Prostate gland (tissue), 2 donors: ENCODE data around the gene SLAMF1. TPM values are rescaled to one million over a fixed set of nuclear protein-coding genes. Genes with fewer than 3 reads are reported as not detected.
"Not testable (repeated sequence)": the region's sequence is repeated elsewhere in the genome, so short reads cannot be mapped to it uniquely, and the experiment has no call there.

ENCODE experiments used
- DNase-seq: peaks from one replicate; pipeline ENCODE4 v3.0.0-alpha.2; 2019; ENCODE audit warnings: low spot score
- H3K27ac ChIP-seq, 2 donors: fragments of 200-600 bp; sonication (generic); 2 replicates each; pipeline ENCODE4 v1.5.1; 2017 to 2019
- H3K27me3 ChIP-seq: fragments of 200-600 bp; sonication (generic); replicated peaks from 2 replicates; pipeline ENCODE4 v1.5.1; 2019; ENCODE audit not compliant: insufficient read depth
- H3K36me3 ChIP-seq, 2 donors: fragments of 200-600 bp; sonication (generic); 1 replicate in 1 of 2; 2 replicates in 1 of 2; pipeline versions ENCODE4 v1.5.1 to v1.8.1; 2017 to 2019
- H3K4me1 ChIP-seq: fragments of 200-600 bp; sonication (generic); replicated peaks from 2 replicates; pipeline ENCODE4 v1.5.1; 2019
- H3K4me3 ChIP-seq, 2 donors: fragments of 200-600 bp; sonication (generic); 2 replicates each; pipeline ENCODE4 v1.5.1; 2017 to 2019
- H3K9me3 ChIP-seq: fragments of 200-600 bp; sonication (generic); 2 replicates; pipeline ENCODE4 v1.5.1; 2017
- CTCF ChIP-seq, 4 experiments: fragments of 200-600 bp in 2 of 4; fragments of 450-650 bp in 2 of 4; sonication (generic) in 2 of 4; IDR thresholded peaks; 1 replicate in 3 of 4; 2 replicates in 1 of 4; pipeline ENCODE4 v1.5.1; 2016 to 2019; ENCODE audit warnings: antibody characterized with exemption in 4 of 4, mild to moderate bottlenecking in 2 of 4, moderate library complexity in 2 of 4
- POLR2A ChIP-seq: fragments of 450-650 bp; IDR thresholded peaks from one replicate; pipeline ENCODE4 v1.6.1; 2016; ENCODE audit warnings: antibody characterized with exemption, mild to moderate bottlenecking
- POLR2AphosphoS5 ChIP-seq: sonication (generic); formaldehyde crosslinking; IDR thresholded peaks from one replicate; pipeline ENCODE4 v1.6.1; 2017; ENCODE audit warnings: antibody characterized with exemption
- WGBS: methylation state at CpG from one replicate; pipeline ENCODE4 v1.1.5; 2018; 5-methylcytosine and 5-hydroxymethylcytosine counted together
- intact Hi-C: fragments of 100-400 bp; cut with DNase I; formaldehyde crosslinking; loops from one replicate; pipeline ENCODE4 v1.14.2; 2022
- total RNA-seq, 2 donors: library from RNA; depleted of rRNA; stranded (reverse); fragments of >200 nt; gene quantifications; one replicate each; pipeline ENCODE4 v1.1.0, GENCODE V29; 2016

Gene SLAMF1
- total RNA-seq, 2 donors from 2014 or later = 0.17 to 0.36 TPM

DNA sequence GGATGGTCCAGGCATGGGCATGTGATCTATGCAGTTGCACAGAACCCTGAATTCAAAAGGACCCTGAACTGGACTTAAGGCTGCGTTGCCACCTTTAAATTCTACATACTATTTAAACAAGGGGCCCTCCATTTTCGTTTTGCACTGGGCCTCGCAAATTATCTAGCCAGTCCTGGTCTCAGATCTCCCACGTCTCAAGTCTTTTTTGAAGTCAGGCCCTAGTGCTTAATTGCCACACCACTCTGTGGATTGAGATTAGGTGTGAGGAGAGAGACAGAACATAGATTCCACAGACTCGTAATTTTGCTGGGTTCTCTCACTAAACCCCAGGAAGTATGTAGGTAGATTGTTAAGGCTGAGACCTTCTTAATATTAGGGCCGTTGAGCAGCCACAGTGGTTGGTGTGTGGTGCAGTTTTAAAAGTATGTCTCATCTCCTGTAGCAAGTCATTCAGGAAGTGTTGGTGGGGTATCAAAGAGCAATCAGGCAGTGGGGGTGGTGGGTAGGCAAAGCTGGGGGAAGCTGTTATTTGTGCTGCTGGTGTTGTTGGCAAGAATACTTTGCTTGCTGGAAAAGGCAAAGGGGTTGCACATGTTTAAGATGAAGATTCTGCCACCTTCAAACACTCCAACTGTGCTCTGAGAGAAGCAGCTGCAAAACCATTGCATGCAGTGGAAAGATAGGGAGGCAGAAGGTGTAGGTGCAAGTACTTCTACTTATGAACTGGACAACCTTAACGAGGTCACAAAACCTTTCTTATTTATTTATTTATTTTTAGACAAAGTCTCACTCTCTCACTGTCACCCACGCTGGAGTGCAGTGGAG, 78.8 kb downstream of the SLAMF1 start:
- no peaks in the 10 kb centered on the region for H3K4me1 ChIP-seq
- intact Hi-C loops = no loop called here
- H3K36me3 ChIP-seq = no peaks in the 10 kb centered on the region
- WGBS = 58% methylated on average over 8 of the region's 8 CpGs
- TF ChIP-seq POLR2A = no peak
- no peak for TF ChIP-seq CTCF (IDR thresholded peaks at IDR 0.05)
- TF ChIP-seq POLR2AphosphoS5 = no peak
- DNase-seq = no peak
- H3K27me3 ChIP-seq = no peaks in the 10 kb centered on the region
- H3K4me3 ChIP-seq = no peak overlapping the region
- H3K9me3 ChIP-seq = no peaks in the 10 kb centered on the region
- no peak overlapping the region for H3K27ac ChIP-seq

GRCh38 chr1:160567341-160567740, 79.5 kb downstream of the SLAMF1 start:
- no peaks in the 10 kb centered on the region for H3K4me1 ChIP-seq
- 72% methylated on average over 5 of the region's 5 CpGs for WGBS
- H3K27ac ChIP-seq = no peak overlapping the region
- H3K36me3 ChIP-seq = no peaks in the 10 kb centered on the region
- H3K9me3 ChIP-seq = no peaks in the 10 kb centered on the region
- TF ChIP-seq POLR2A (no peak), CTCF (IDR thresholded peaks at IDR 0.05) (no peak), POLR2AphosphoS5 (no peak)
- no peaks in the 10 kb centered on the region for H3K27me3 ChIP-seq
- intact Hi-C loops = no loop called here
- no peak overlapping the region for H3K4me3 ChIP-seq
- DNase-seq = no peak

DNA sequence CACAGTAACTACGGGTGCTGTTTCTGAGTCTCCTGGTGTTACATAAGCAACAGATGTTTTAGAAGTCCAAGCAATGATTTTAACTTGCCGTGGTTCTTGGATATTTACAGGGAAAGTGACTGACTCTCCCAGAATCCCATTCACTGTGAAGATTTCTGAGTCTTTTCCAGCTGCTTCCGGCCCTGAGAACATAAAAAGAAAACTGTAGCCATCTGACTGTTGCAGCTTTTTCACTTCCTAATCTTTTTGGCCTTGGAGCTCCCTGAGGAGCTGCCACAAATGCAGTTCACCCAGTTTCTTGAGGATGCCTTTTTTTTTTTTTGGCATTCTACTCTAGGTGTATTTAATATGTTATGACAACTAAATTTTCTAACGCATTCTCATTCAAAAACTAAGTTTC, 81.3 kb downstream of the SLAMF1 start:
- Histone ChIP-seq H3K4me3 (no peak overlapping the region), H3K9me3 (no peaks in the 10 kb centered on the region), H3K27ac (no peak overlapping the region), H3K4me1 (no peaks in the 10 kb centered on the region), H3K36me3 (no peaks in the 10 kb centered on the region), H3K27me3 (no peaks in the 10 kb centered on the region)
- no peak for DNase-seq
- WGBS = 69% methylated on average over 4 of the region's 4 CpGs
- intact Hi-C loops = no loop called here
- TF ChIP-seq CTCF (IDR thresholded peaks at IDR 0.05) (no peak), POLR2A (no peak), POLR2AphosphoS5 (no peak)

- H3K4me1 ChIP-seq, H3K9me3 ChIP-seq, H3K27me3 ChIP-seq, DNase-seq, H3K36me3 ChIP-seq, H3K4me3 ChIP-seq, intact Hi-C loops, H3K27ac ChIP-seq: not testable (repeated sequence)
- WGBS = 85% methylated on average over 1 of the region's 1 CpG
These were observed 83.6 kb downstream of the SLAMF1 start for GRCh38 chr1:160563230-160563629.

DNA sequence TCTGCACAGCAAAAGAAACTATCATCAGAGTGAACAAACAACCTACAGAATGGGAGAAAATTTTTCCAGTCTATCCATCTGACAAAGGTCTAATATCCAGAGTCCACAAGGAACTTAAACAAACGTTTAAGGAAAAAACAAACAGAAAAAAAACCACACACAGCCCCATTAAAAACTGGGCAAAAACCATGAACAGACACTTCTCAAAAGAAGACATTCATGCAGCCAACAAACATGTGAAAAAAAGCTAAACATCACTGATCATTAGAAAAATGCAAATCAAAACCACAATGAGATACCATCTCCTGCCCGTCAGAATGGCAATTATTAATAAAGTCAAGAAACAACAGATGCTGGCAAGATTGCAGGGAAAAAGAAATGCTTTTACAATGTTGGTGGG, 84.1 kb downstream of the SLAMF1 start:
- DNase-seq, H3K4me3 ChIP-seq, H3K9me3 ChIP-seq, H3K4me1 ChIP-seq, intact Hi-C loops, H3K36me3 ChIP-seq, H3K27ac ChIP-seq, H3K27me3 ChIP-seq: not testable (repeated sequence)
- 70% methylated on average over 2 of the region's 2 CpGs for WGBS

DNA sequence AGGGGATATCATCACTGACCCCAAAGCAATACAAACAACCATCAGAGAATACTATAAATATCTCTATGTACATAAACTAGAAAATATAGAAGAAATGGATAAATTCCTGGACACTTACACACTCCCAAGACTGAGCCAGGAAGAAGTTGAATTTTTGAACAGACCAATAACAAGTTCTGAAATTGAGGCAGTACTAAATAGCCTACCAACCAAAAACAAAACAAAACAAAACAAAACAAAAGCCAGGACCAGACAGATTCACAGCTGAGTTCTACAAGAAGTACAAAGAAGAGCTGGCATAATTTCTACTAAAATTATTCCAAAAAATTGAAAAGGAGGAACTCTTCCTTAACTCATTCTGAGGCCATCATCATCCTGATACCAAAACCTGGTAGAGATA, 86.0 kb downstream of the SLAMF1 start:
- H3K9me3 ChIP-seq = no peaks in the 10 kb centered on the region
- H3K36me3 ChIP-seq = no peaks in the 10 kb centered on the region
- DNase-seq = no peak
- H3K27me3 ChIP-seq = no peaks in the 10 kb centered on the region
- intact Hi-C loops = no loop called here
- no peak overlapping the region for H3K27ac ChIP-seq
- no peak overlapping the region for H3K4me3 ChIP-seq
- no peaks in the 10 kb centered on the region for H3K4me1 ChIP-seq
- TF ChIP-seq POLR2A = no peak
- TF ChIP-seq CTCF (IDR thresholded peaks at IDR 0.05) = no peak
- TF ChIP-seq POLR2AphosphoS5 = no peak
